ENCODE measurements around the gene TRABD2A. TPM values are rescaled to one million over a fixed set of nuclear protein-coding genes. Genes with fewer than 3 reads are reported as not detected.

TRABD2A gene
- total RNA-seq, 1 experiment from 2014 or later = 1.7 TPM

- Histone ChIP-seq H3K23me2 (ENCODE audit: insufficient read length, low read depth, low read length, poor library complexity, severe bottlenecking) (no peaks in the 10 kb centered on the region), H3K56ac (ENCODE audit: insufficient read length, low read depth, low read length) (no peak overlapping the region), H2BK120ac (ENCODE audit: low read depth, low read length, poor library complexity, severe bottlenecking) (no peak overlapping the region), H2AFZ (ENCODE audit: low read length) (no peak overlapping the region), H2BK12ac (ENCODE audit: insufficient read length, low read depth, low read length) (no peak overlapping the region), H3T11ph (ENCODE audit: low read length) (no peak overlapping the region), H3K27me3 (ENCODE audit: insufficient read depth, low read length) (peaks cover 12% of the 10 kb centered on the region; the same call in 1 of the 2 replicates), H3K4me2 (ENCODE audit: insufficient read depth, insufficient read length, low read length) (no peak overlapping the region), H4K8ac (replicated peaks; ENCODE audit: insufficient read length, low read depth, low read length) (no peak overlapping the region), H3K79me2 (ENCODE audit: insufficient read depth, low read length) (no peaks in the 10 kb centered on the region), H4K20me1 (ENCODE audit: control insufficient read depth, insufficient read depth, insufficient read length) (no peaks in the 10 kb centered on the region), H2BK20ac (ENCODE audit: low read depth, low read length, poor library complexity, severe bottlenecking) (no peak overlapping the region), H3K79me1 (ENCODE audit: insufficient read depth, low read depth, low read length, poor library complexity, severe bottlenecking) (no peaks in the 10 kb centered on the region), H3K4me1 (ENCODE audit: insufficient read depth, low read length) (peaks cover 5% of the 10 kb centered on the region; the same call in 1 of the 2 replicates), H4K91ac (ENCODE audit: insufficient read length, low read depth, low read length) (no peak overlapping the region), H3K4ac (ENCODE audit: low read depth, low read length) (no peak overlapping the region), H2BK5ac (ENCODE audit: insufficient read length, low read length) (no peak overlapping the region), H4K5ac (ENCODE audit: insufficient read length, low read depth, low read length) (no peak overlapping the region), H2BK15ac (ENCODE audit: low read depth, low read length) (no peak overlapping the region), H3K9ac (ENCODE audit: extremely low read depth, insufficient read length, low read length) (no peak overlapping the region), H3K18ac (ENCODE audit: insufficient read length, low read depth, low read length) (no peak overlapping the region), H2AK5ac (ENCODE audit: insufficient read length, low read length) (no peak overlapping the region), H3K9me3 (ENCODE audit: control insufficient read depth, low read depth, low read length) (no peaks in the 10 kb centered on the region), H3K27ac (ENCODE audit: insufficient read length, low read depth, low read length) (no peak overlapping the region), H3K14ac (ENCODE audit: insufficient read depth, low read length) (no peak overlapping the region), H3K23ac (ENCODE audit: insufficient read length, low read depth, low read length) (no peak overlapping the region)
- no peak for DNase-seq
- H3K36me3 Mint-ChIP-seq (ENCODE audit: insufficient read depth in 1 of 3, low read depth in 3 of 3) = peaks cover 0 to 6% (median 2%) of the 10 kb centered on the region in 3 experiments; a peak in 5 of 7 replicates
- no CpG with 5 or more reads among the region's 6 CpGs for WGBS (ENCODE audit: extremely low coverage, insufficient read length, low lambda C conversion rate)
- peak overlapping the region in 1 of 2 experiments; percentile 14; a peak in 1 of 5 replicates for H3K4me3 Mint-ChIP-seq
- H3K9me3 Mint-ChIP-seq = peaks cover 11 to 12% of the 10 kb centered on the region in 2 experiments
- peaks cover 94% of the 10 kb centered on the region for H3K27me3 Mint-ChIP-seq (ENCODE audit: low read depth)
- H3K4me1 Mint-ChIP-seq = peaks cover 26 to 30% of the 10 kb centered on the region in 2 experiments
- no peak overlapping the region for H3K27ac Mint-ChIP-seq
- TF ChIP-seq CTCF (conservative IDR thresholded peaks at IDR 0.05) = no peak
Measured at GRCh38 chr2:84856787-84857186, 24.1 kb downstream of the TRABD2A start.
